ENCODE results near the gene METTL1.
"Not testable (repeated sequence)": the region's sequence is repeated elsewhere in the genome, so short reads cannot be mapped to it uniquely, and the experiment has no call there.

The METTL1 gene

DNA sequence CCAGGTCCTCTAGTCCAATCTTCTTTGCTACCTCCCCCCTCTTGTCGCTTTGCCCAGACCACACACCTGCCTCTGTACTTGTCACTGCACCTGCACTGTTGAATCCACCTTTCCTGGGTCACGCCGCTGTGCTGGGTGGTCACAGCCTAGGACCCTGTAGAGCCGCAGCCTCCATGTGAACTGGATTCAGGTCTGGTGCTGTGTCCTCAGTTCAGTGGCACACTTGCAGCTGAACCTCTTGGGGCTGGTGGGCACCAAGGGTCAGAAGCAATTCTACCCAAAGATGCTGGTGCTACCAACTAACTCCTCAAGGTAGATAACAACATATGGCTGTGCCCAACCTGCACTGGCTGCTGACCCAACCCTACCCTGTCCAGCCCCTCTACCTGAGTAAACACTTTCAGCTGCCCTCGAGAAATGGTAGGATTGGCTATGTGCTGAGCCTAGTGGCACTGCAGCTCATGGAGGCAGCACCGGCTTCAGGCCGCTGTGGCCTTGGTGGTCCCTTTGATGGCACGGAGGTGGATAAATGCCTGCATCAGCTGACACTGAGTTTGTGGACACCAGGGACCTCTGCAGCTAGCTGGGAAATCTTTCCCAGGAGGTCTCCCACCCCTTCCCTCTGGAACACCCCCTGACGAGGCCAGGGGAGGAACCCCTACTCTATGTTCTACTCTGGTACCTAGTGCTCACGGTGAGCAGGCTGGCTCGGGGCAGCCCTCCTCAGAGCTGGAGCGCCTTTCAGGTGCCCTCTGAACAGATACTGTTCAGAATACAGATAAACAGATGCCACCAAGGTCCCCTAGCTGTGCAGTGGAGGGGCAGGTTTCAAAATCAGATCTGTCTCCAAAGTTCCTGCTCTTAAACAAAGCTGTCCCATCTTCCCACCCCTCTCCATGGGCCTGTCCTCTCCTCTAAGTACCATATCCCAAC is 47.6 kb downstream of the METTL1 start:
- no peak for DNase-seq (ENCODE audit: low read depth)

DNA sequence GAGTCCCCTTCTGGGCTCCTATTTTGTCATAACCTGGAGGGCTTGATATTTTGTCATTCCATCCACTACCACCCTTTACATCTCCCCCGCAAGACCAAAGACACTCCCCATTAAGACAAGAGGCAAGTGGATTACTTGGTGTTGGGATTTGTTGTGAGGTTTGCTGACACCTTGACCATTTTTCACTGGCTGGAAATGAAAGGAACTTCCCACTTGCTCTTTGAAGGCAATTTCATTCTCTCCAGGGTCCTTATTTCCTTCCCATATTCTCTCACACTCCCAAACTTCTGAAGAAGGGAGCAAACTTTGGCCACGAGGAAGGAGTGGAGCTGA is 48.3 kb downstream of the METTL1 start:
- no peak for DNase-seq (ENCODE audit: low read depth)

GRCh38 chr12:57722716-57723629 is 48.9 kb downstream of the METTL1 start:
- no peak for DNase-seq (ENCODE audit: low read depth)

DNA sequence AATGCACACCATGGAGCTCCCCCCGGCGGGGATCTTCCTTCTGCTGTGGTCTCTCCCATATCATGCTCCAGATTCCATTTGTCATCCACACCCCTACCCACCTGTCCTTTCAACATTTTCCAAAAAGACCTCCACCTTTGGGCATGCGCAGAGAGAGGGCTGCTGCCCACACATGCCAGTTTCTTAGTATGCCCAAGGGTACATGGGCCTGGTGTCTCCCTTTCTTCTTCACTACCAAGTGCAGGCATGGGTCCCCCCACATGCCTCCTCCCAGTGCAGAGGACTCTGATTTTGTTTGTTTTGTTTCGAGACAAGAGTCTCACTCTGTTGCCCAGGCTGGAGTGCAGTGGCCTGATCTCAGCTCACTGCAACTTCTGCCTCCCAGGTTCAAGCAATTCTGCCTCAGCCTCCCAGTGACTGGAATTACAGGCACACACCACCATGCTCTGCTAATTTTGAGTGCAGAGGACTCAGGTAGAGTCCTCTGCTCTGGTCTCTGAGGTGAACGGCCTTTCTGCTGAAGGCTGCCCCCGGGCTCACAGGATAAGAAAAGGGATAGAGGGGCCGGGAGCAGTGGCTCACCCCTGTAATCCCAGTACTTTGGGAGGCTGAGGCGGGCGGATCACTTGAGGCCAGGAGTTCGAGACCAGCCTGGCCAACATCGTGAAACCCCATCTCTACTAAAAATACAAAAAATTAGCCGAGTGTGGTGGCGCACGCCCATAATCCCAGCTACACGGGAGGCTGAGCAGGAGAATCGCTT is 49.9 kb downstream of the METTL1 start:
- not testable (repeated sequence) for DNase-seq (ENCODE audit: low read depth)

DNA sequence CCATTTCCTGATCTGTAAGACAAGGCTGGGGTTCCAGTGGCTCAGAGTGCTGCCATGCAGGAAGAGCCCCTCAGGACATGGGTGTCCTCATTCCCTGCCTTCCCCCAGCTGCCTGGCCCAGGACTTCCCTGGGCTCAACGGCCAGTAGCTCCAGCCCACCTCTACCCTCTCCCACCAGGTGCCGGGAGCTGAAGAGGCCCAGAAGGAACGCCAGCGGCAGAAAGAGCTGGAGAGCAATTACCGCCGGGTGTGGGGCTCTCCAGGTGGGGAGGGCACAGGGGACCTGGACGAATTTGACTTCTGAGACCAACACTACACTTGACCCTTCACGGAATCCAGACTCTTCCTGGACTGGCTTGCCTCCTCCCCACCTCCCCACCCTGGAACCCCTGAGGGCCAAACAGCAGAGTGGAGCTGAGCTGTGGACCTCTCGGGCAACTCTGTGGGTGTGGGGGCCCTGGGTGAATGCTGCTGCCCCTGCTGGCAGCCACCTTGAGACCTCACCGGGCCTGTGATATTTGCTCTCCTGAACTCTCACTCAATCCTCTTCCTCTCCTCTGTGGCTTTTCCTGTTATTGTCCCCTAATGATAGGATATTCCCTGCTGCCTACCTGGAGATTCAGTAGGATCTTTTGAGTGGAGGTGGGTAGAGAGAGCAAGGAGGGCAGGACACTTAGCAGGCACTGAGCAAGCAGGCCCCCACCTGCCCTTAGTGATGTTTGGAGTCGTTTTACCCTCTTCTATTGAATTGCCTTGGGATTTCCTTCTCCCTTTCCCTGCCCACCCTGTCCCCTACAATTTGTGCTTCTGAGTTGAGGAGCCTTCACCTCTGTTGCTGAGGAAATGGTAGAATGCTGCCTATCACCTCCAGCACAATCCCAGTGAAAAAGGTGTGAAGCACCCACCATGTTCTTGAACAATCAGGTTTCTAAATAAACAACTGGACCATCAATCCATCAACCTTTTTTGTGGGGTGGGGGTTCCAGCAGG is 51.0 kb downstream of the METTL1 start:
- DNase-seq (ENCODE audit: low read depth) = no peak

- no peak for DNase-seq (ENCODE audit: low read depth)
Measured at GRCh38 chr12:57719777-57720605, 51.9 kb downstream of the METTL1 start.

DNA sequence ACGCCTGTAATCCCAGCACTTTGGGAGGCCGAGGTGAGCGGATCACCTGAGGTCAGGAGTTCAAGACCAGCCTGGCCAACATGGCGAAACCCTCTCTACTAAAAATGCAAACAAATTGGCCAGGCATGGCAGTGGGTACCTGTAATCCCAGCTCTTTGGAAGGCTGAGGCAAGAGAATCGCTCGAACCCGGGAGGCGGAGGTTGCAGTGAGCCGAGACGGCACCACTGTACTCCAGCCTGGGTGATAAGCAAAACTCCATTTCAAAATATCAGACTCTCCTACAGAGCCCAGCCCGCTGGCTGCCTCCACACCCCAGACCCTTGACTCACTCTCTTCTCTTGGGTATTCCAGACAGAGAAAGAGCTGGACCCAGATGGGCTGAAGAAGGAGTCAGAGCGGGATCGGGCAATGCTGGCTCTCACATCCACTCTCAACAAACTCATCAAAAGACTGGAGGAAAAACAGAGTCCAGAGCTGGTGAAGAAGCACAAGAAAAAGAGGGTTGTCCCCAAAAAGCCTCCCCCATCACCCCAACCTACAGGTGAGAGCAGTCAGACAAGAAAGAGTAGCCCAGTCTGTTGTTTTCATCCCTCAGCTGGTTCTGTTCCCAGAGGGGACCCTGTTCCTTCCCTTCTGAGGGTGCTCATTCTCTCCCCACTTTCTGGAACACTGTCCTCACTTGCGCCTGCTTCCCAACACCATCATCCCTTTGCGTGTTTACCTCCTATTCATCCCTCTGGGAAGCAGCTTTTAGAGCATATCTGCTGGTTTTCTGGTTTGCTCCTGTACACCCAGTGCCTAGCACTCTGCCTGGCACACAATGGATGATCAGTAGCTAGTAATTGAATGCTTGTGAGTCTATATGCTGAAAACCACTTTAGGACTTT is 53.0 kb downstream of the METTL1 start:
- DNase-seq (ENCODE audit: low read depth) = no peak

Measured in activated T-helper 1 cell treated with Interleukin-2 at 50 U/mL for 16 hours (primary cell).